ENCODE data around the gene DOK6. TPM values are rescaled to one million over a fixed set of nuclear protein-coding genes. Genes with fewer than 3 reads are reported as not detected.

Gene DOK6
- total and polyA plus RNA-seq, 12 donors: 0.37 to 12.5 (median 4.6) TPM

DNA sequence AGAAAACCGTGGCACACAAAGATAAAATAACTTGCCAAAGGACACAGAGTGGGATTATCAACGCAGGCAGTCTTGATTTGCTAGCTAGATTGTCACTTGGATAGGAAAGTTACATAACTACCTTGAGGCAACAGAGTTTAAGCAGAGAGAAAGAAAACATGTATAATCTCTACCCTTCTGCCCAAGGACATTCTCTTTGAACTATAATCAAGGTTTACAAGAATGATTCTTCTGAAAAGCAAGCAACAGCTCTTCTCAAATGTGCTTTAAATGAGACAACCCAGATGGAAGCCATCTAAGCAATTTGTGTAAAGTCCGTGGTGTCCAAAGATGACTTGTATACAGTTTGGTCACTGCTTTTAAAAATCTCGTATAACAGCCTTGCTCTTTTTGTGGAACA is 369.6 kb downstream of the DOK6 start:
- Histone ChIP-seq H3K36me3 (no peaks in the 10 kb centered on the region), H3K27ac (no peak overlapping the region), H3K4me3 (no peak overlapping the region), H3K4me1 (no peaks in the 10 kb centered on the region), H3K27me3 (no peaks in the 10 kb centered on the region), H3K9me3 (no peaks in the 10 kb centered on the region)
- ATAC-seq (no peak), DNase-seq (no peak)
- TF ChIP-seq, protein P1, sequence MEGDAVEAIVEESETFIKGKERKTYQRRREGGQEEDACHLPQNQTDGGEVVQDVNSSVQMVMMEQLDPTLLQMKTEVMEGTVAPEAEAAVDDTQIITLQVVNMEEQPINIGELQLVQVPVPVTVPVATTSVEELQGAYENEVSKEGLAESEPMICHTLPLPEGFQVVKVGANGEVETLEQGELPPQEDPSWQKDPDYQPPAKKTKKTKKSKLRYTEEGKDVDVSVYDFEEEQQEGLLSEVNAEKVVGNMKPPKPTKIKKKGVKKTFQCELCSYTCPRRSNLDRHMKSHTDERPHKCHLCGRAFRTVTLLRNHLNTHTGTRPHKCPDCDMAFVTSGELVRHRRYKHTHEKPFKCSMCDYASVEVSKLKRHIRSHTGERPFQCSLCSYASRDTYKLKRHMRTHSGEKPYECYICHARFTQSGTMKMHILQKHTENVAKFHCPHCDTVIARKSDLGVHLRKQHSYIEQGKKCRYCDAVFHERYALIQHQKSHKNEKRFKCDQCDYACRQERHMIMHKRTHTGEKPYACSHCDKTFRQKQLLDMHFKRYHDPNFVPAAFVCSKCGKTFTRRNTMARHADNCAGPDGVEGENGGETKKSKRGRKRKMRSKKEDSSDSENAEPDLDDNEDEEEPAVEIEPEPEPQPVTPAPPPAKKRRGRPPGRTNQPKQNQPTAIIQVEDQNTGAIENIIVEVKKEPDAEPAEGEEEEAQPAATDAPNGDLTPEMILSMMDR (IDR thresholded peaks at IDR 0.05): no peak
- intact Hi-C loops (cut with DNase I): no loop called here
- 72 to 73% methylated on average over 4 of the region's 4 CpGs for WGBS, 2 donors

DNA sequence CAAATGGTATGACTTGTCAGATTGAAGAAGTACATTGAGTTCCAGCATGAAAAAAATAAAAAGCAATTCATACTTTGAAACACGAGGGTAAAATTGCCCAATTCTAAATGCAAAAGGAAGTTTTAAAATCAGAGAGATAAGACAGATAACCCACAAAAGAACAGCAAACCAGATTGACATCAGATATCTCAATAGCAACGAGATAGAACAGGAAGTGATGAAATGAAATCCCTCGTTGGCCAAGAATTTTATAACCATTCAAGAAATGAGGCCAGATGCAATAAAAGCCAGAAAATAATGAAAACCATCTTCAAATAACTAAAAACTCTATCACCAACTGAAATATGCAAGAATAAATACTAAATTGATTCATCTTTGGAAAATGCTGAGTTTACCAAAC is 374.1 kb downstream of the DOK6 start:
- Histone ChIP-seq H3K4me1 (no peaks in the 10 kb centered on the region), H3K27me3 (no peaks in the 10 kb centered on the region), H3K4me3 (no peak overlapping the region), H3K36me3 (no peaks in the 10 kb centered on the region), H3K27ac (no peak overlapping the region), H3K9me3 (no peaks in the 10 kb centered on the region)
- no peak for ATAC-seq
- no peak for DNase-seq
- 29 to 35% methylated on average over 3 of the region's 3 CpGs for WGBS, 2 donors
- TF ChIP-seq, protein P1 (IDR thresholded peaks at IDR 0.05): no peak
- intact Hi-C loops (cut with DNase I): no loop called here

GRCh38 chr18:69777248-69777647 is 376.6 kb downstream of the DOK6 start:
- Histone ChIP-seq H3K9me3 (no peaks in the 10 kb centered on the region), H3K36me3 (no peaks in the 10 kb centered on the region), H3K4me3 (no peak overlapping the region), H3K4me1 (no peaks in the 10 kb centered on the region), H3K27ac (no peak overlapping the region), H3K27me3 (no peaks in the 10 kb centered on the region)
- TF ChIP-seq, protein P1 (IDR thresholded peaks at IDR 0.05): no peak
- no peak for ATAC-seq
- no peak for DNase-seq
- intact Hi-C loops (cut with DNase I): no loop called here

- no peaks in the 10 kb centered on the region for H3K36me3 ChIP-seq
- no peaks in the 10 kb centered on the region for H3K27me3 ChIP-seq
- ATAC-seq: no peak
- TF ChIP-seq, protein P1 (IDR thresholded peaks at IDR 0.05): no peak
- H3K9me3 ChIP-seq: no peaks in the 10 kb centered on the region
- H3K27ac ChIP-seq: no peak overlapping the region
- no peaks in the 10 kb centered on the region for H3K4me1 ChIP-seq
- intact Hi-C loops (cut with DNase I): no loop called here
- no peak for DNase-seq
- 96 to 97% methylated on average over 1 of the region's 1 CpG for WGBS, 2 donors
- H3K4me3 ChIP-seq: no peak overlapping the region
Observed at GRCh38 chr18:69778680-69779079, 378.0 kb downstream of the DOK6 start.

- Histone ChIP-seq H3K36me3 (no peaks in the 10 kb centered on the region), H3K27ac (no peak overlapping the region), H3K4me1 (no peaks in the 10 kb centered on the region), H3K4me3 (no peak overlapping the region), H3K27me3 (no peaks in the 10 kb centered on the region), H3K9me3 (no peaks in the 10 kb centered on the region)
- 85 to 91% methylated on average over 3 of the region's 3 CpGs for WGBS, 2 donors
- intact Hi-C loops (cut with DNase I): no loop called here
- DNase-seq (no peak), ATAC-seq (no peak)
- TF ChIP-seq, protein P1 (IDR thresholded peaks at IDR 0.05): no peak
Observed at GRCh38 chr18:69780851-69781250, 380.2 kb downstream of the DOK6 start.
